Hematopoietic multipotent progenitor cell (in vitro differentiated cells): ENCODE measurements around the gene TACC3. TPM values are rescaled to one million over a fixed set of nuclear protein-coding genes. Genes with fewer than 3 reads are reported as not detected.
"Not testable (repeated sequence)": the region's sequence is repeated elsewhere in the genome, so short reads cannot be mapped to it uniquely, and the experiment has no call there.

Source experiments
- DNase-seq, 3 donors: peaks; one replicate each; pipeline ENCODE4 v3.0.0-alpha.2; 2011 to 2015; ENCODE audit warnings: low read depth in 2 of 3, low spot score in 2 of 3
- total RNA-seq: library from RNA; depleted of rRNA; stranded (reverse); fragments of >200 nt; gene quantifications from one replicate; pipeline ENCODE4 v1.2.3, GENCODE V29; 2012

Gene TACC3
- total RNA-seq, 1 donor, result 49.3 TPM

DNA sequence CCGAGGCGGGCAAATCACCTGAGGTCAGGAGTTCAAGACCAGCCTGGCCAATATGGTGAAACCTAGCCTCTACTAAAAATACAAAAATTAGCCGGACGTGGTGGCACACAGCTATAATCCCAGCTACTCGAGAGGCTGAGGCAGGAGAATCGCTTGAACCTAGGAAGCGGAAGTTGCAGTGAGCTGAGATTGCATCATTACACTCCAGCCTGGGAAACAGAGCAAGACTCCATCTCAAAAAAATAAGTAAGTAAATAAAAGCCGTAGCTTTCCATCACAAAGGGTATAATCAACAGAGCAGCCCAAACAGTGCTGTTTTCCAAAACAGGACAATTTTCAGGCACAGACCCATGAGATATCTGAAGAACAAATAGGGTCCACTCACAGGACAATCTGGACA lies 19.6 kb upstream of the TACC3 start:
- not testable (repeated sequence) for DNase-seq

DNA sequence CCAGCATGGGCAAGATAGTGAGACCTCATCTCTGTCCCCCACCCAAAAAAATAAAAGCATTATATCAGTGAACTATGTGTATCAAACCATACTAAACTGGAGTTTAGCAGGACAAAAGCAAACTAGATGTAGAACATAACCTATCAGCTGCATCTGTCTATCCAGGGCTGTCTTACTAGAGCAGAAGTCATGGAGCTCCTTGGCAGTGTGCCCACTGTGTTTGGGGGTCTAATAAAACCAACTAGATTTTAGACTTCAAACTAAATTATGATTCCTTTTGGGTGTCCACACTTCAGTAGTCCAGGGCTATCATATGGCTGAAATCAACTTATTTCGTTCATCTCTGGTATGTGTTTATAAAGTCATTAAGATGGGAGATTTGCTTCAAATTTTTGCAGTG lies 17.5 kb upstream of the TACC3 start:
- no peak for DNase-seq

DNA sequence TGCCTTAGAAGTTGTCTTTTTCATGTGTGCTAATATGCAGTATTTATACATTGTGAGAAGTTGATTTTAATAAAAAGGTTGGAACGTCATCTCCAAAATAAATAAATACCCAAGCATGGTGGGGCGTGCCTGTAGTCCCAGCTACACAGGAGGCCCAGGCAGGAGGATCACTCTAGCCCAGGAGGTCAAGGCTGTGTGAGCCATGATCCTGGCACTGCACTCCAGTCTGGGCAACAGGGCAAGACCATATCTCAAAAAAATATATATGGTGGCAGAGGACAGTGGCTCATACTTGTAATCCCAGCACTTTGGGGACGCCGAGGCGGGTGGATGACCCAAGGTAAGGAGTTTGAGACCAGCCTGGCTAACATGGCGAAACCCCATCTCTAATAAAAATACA lies 15.6 kb upstream of the TACC3 start:
- DNase-seq, result no peak

DNA sequence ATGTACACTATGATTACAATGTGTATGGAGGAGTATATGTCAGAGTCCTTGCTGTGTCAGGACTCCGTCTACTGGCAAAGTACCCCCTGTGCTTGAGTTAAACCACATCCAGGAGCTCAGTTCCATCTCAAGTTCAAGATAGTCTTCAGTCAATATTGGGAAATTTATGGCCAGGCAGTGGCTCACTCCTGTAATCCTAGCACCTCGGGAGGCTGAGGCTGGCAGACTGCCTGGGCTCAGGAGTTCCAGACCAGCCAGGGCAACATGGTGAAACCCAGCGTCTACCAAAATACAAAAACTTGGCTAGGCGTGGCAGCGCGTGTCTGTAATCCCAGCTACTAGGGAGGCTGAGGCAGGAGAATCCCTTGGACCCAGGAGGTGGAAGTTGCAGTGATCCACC lies 15.0 kb upstream of the TACC3 start:
- no peak for DNase-seq

DNA sequence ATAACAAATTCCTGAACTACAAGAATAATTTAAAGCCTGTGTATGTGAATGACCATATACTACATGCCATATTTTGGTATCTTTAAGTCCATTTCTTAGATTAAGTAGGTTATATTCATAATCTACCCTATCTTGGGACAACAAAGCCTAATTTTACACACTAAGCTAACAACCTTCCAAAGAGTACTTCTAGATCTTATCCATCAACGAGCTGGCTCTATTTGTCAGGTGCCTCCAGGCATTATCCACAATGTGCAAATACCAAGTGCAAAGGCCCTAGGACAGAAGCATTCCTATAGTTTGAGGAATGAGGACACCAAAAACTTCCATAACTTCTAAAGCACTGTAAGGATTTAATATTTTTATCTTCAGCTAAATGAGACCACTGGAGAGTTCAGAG lies 12.7 kb upstream of the TACC3 start:
- DNase-seq, result no peak

DNA sequence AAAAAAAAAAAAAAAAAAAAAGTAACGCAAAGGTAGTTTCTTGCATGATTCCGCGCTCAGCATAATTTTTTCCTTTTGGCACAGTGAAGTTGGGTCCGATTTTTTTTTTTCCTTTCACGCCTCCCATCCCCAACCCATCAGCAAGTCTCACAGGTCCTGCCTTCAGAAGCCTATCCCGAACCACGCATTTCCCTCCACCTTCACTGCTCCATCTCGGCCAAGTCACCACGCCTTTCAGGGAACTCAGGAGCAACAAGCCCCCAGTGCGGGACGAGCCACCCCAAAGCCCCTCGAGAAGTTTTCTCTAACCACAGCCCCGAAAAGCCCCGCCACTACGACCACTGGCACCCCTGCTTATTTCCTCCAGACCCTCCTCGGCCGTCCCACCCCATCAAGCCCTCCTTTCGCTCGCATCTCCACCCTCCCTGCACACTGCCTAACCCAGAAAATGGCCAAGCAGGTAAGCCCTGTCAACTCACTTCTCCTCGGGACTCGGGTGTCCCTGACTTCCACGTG lies 10.2 kb upstream of the TACC3 start:
- DNase-seq, result no peak

DNA sequence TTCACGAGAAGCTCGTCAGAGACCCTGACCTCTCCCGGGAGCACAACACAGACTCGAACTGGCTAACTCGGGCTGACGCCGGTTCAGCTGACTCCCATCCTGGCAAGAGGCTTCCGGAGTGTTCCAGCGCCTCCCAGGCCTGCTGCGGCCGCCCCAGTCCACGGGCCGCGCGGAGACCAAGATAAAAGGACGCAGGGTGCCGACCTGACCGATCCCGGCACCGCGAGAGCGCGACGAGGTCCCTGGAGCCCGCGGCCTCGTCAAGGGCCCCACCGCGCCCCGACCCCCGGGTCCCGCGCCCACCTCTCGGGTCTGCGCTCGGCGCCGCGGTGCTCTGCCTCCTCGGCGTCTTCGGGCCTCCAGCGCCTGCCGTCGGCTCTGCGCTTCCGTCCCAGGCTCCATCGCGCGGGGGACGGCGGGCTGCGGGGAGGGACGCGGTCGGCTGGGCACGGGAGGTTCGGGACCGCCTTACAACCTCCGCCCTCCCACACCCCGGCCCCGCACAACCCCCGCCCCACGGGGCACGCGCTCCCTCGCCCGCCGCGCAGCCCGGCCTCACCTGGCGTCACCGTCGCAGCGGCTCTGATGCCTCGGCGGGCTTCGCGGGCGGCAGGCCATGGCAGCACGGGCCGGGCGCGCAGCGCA lies 9.6 kb upstream of the TACC3 start:
- no peak for DNase-seq

DNA sequence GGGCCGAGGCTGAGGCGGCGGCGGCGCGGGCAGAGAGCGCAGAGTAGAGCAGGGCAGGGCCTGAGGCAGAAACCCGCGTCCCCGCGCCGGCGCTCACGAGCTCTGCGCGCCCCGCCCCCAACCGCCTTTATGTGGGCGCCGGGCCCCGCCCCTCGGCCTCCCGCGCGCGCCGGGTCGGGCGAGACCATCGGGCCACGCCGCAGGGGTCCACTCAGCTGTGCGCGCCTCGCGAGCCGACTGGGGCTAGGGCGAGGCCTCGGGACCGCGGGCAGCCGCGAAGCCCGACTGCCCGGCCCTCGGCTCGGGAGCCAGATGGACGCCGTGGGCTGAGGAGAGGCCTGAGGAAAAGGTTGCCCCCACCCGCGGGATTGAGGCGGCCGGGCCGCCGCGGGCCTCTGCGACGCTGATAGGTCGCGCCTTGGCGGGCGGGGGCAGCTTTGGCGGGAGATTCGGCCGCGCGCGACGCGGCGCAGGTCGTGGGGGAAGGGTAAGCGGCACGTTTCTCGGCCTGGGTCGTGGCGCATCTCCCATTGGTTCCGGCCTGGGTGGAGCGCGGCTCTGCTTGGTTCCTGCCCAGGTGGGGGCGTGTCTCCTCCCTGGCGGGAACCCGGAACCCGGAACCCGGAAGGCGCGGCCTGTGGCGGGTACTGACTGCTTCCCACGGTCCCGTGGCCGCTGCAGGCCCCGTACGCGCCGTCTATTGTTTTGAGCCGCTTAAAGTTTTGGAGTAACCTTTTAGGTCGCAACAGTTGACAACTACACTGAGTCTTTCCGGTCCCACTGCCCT lies 8.9 kb upstream of the TACC3 start, which contains the start of gene SLBP:
SLBP (minus strand) TSS at position 104 of the 787 bp plus-strand sequence. CDS start 131 bp downstream, outside the sequence.
- DNase-seq, result peak; percentile 96 to 98 (median 97)

DNA sequence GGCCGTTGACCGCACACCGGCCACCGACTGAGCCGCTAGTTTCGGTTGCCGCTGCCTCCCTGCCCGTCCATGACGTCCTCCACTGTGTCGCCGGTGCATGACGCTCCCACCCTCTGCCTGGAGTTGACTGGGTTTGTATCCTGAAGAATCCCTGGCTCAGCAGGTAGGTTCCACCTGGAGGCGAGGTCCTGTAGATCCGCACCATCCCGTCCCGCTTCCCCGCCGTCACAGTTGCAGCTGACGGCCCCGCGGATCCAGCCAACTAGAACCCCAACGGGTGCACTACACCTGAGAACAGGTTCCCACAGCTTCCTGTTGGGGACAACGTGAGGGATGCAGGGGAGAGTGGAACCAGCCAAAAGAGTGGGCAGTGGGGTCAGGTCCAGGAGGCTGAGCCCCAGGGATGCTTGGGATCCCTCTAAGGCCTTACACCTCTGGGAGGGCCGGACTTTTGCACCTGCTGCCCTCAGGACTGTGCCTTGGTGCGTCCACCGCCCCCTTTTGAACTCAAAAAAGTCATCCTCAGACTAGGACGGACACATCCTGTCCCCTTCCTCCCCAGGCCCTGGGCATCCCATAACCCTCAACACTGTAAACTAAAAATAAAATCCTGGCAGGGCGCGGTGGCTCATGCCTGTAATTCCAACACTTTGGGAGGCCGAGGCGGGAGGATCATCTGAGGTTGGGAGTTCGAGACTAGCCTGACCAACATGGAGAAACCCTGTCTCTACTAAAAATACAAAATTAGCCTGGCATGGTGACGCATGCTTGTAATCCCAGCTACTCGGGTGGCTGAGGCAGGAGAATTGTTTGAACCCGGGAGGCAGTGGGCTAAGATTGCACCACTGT lies 8.1 kb upstream of the TACC3 start:
- DNase-seq, result no peak

DNA sequence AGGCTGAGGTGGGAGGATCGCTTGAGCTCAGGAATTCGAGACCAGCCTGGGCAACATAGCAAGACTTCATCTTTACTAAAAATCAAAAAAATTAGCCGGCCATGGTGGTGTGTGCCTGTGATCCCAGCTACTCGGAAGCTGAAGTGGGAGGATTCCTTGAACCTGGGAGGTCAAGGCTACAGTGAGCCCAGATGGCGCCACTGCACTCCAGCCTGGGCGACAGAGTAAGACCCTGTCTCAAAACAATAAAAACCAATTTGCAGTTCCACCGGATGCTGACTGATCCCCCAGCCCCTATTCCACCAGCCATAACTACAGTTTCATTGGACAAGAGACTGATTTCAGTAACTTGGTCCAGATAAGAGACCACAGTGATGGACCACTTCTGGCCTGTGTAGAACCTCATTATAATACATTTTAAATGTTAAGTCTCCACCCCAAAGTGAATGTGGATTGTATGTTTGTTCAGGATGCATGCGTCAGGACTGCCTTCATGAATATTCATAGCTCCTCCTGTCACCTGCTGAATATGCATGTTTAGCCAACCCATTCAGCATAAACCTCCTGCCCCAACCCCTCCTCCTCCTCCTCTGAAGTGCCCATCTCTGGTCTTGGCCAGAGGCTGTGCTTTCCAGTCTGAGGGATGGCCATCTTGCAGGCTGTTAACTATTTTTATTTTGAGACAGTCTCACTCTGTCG lies 6.9 kb upstream of the TACC3 start:
- no peak for DNase-seq

DNA sequence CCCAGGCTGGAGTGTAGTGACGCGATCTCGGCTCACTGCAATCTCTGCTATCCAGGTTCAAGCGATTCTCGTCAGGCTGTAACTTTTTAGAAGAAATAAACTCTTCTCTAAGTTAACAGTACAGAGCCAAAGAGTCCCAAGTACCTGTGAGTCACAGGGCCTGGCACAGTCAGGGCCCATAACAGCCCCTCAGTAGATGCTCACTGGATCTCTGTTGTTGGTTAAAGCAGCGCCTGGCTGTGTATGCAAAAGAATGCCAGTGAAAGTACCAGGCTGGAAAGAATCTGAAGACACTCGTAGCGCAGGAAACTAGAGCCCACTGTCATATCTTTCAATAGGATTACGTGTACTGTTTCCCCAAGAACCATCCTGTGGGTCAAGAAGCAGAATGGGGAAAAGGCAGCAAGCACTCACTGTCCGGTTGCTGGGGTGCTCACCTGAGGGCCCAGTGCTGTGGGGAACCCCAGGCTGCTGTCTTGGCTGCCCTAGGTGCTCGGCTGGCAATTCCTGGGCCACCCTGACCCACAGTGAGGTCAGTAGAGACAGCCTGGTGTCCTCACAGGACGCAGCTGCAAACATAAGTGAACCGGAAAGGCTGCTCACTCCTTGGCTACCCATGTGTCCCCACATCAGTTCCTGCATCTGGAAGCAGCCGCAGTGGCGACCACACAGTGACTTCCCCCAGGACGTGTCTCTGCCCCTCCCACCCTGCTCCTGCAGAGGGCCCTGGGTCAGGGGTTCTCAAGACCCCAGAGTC lies 6.1 kb upstream of the TACC3 start:
- peak in 2 of 3 donors; percentile 78 to 84 for DNase-seq

DNA sequence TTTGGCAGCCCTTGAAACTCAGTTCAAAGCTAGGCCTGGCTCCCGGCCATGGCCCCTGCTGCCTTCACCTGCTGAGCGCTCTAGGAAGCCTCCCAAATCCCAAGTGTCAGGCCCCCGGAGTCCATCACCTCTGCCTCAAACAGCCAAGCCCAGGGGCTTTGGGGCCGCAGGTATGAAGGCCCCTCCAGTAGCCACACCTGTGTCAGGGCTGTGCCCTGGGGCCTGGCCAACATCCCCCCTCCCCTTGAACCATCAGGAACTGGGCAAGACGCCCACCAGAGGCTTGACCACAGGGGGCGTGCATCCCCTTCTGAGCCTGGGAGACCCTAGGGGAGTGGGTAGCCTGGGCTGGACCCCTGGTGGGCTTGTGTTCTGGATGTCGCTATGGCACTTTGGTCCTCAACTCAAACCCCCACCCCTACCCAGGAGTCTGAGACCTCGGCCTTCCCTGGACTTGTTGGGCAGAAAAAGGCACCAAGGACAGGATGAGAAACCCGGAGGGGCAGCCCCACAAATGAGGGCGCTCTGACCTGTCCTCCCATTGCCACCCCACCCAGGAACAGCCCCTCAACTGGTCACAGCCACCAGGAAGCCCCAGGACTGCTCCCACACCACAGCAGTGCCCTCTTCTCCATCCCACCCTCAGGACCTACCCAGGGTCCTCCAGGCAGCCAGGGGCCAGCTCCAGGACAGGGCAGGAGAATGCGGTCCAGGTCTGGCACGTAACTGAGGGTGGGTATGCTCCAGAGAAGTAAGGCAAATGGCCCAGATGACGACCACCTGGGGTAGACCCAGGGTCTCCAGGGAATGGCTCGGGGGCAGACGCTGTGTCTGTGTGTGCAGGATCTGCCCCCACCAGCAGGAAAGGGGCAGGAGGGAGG lies 5.0 kb upstream of the TACC3 start:
- no peak for DNase-seq

DNA sequence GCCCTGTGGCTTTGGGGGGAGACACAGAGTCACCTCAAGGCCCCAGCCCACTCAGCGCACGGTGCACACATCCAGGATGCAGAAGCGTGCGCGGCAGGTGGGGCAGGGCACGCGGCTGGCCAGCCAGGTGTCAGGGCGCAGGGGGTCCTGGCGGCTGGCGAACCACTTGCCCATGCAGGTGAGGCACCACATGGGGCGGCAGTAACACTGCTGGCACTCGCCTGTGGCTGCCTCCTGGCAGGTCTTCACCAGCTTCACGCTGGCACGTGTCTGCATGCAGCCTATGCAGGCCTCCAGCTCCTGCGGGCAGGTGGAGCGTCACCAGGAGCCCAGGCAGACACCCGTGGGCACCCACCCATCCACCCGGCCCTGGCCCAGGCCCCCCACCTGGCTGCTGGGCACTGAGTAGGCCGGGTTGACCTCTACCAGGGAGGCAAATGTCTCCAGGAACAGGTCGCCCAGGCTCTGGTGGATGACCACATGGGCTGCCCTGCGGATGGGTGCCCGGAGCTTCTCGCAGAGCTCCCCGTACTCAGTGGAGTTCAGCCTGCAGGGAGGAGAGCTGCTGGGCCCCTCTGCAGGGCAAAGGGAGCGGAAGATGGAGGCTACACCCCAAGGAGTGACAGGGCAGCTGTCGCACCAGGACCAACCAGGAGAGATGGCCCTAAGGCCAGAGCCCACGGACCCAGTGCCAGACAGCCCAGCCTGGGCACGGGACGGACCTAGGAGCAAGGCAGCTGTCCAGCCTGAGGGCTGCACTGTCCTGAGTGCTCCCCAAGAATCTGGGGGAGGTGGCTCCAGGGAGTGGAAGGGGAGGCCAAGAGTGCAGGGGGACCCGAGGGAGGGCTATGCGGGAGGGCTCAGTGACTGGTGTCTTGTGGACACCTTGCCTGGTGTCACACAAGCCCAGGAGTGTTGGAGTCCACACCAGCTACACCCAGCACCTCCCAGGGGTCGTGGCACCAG lies 3.9 kb upstream of the TACC3 start:
- no peak for DNase-seq

DNA sequence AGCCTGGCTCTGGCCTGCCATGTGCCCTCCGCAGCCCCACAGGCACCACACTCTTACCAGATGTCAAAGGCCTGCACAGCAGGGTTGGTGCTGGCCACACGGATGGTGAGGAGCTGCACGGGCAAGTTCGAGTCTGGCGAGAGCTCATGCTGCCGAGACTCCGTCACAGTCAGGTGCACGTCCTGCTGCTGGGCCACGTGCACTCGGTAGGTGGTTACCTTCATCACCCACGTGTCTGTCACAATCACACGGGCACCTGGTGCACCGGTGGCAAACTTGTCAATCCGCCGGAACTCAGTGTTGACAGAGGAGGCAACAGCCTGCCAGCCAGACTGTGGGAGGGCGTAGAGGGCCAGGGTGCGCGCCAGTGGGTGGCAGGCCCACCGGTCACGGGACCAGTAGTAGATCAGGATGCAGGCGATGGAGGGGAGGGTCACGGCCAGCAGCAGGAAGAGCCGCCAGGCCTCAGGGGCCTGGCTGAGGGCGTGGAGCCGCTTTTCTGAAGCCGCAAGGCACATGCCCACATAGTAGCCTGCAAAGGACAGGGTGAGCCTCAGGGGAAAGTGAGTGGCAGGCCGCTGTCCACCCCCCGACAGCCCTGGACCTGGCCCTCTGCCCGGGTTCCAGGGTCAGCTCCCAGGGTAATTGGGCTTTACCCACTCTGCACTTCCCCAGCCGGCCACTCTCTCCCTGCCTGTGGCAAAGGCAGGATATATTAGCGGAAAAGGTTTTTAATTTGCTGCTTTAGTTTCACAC lies 3.0 kb upstream of the TACC3 start:
- DNase-seq, result no peak

DNA sequence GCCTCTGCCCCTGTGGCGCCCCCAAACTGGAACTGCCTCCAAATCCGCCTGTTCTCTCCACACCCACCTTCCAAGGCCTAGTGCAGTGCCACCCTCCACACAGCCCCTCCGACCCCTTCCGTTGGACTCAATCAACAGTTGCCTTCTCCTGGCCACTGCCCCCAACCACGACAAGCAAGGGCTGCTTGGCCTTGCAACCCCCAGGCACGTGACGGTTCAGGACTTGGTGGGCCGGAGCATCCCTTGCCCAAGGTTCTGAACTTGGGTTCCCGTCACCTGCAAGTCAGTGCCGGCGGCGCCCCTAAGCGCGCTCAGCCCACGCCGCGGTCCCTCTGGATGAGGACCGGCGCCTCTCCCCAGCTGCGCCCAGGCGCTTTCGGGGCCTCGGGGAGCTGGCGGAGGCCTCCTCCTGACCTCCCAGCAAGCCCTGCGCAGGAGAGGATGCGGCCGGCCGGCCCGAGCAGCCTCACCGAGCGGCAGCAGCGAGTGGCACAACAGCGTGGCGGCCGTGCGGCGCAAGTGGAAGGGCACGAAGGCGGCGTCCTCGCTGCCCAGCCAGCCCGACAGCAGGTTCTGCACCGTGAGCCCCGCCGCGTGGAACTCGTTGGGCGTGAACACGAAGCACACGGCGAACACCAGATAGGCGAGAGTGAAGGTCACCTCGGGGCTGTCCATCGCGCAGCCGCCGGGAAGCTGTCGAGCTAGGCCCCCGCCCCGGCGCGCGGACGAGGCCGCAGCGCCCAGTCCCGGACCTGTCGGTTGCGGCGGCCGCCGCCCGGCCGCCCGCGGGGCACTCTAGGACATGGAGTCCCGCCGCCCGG lies 948 bp upstream of the TACC3 start:
- DNase-seq, result peak in 1 of 3 donors; percentile 25
